PFSK-1 (cell line): ENCODE data around the gene CTNNA1.

Experiments
- FOXP2 ChIP-seq: optimal IDR thresholded peaks from 2 replicates; pipeline ENCODE3; 2011; ENCODE audit warnings: borderline replicate concordance, control low read depth, inconsistent platforms; ENCODE audit not compliant: insufficient read depth; ENCODE audit errors: extremely low read length, extremely low read depth
- POLR2AphosphoS5 ChIP-seq: IDR thresholded peaks from 2 replicates; pipeline ENCODE4 v1.6.1; 2012; ENCODE audit warnings: low read depth, mild to moderate bottlenecking, control low read depth, low read length, moderate library complexity
- REST ChIP-seq, 2 experiments: IDR thresholded peaks; 2 replicates each; pipeline versions ENCODE4 v1.6.1 to v1.8.0; 2011 to 2012; ENCODE audit warnings: low read depth in 2 of 2, low read length in 2 of 2, control low read depth in 1 of 2, inconsistent platforms in 1 of 2, mild to moderate bottlenecking in 1 of 2, moderate library complexity in 1 of 2; ENCODE audit not compliant: insufficient read depth in 1 of 2
- SIN3A ChIP-seq: IDR thresholded peaks from 2 replicates; pipeline ENCODE4 v1.6.1; 2012; ENCODE audit warnings: mild to moderate bottlenecking, low read length, moderate library complexity, borderline replicate concordance; ENCODE audit not compliant: insufficient read depth
- TAF1 ChIP-seq: IDR thresholded peaks from 2 replicates; pipeline ENCODE4 v1.6.1; 2012; ENCODE audit warnings: low read length, control low read depth, borderline replicate concordance; ENCODE audit not compliant: insufficient read depth

Gene CTNNA1

DNA sequence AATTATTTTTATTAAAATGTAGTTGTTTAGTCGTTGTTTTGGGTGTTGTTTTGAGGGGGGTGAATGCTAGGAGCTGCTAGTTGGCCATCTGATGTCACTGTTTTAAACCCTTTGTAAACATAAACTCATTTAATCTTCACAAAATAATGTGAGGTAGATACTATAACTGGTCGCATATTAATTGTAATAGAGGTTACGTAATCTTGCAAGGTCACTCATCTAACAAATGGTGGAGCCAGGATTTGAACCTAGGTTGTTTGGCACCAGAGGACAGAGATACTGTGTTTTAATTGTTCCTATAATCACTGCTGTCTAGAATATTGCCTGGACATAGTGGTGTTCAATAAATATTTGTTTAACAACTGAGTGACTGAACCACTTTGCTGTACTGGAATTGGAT lies 67.5 kb downstream of the CTNNA1 start:
- TF ChIP-seq SIN3A (no peak), REST (IDR thresholded peaks at IDR 0.05; ENCODE audit: insufficient read depth in 1 of 2, low read depth in 2 of 2, low read length in 2 of 2) (no peak), FOXP2 (no peak), TAF1 (no peak), POLR2AphosphoS5 (no peak)

DNA sequence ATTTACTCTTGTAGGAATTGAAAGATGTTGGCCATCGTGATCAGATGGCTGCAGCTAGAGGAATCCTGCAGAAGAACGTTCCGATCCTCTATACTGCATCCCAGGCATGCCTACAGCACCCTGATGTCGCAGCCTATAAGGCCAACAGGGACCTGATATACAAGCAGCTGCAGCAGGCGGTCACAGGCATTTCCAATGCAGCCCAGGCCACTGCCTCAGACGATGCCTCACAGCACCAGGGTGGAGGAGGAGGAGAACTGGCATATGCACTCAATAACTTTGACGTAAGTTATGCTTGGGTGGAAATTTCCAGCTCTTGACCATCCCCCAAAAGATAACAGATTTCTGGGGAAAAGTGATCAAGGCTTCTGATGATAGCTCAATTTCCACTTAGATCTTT lies 71.3 kb downstream of the CTNNA1 start:
- TF ChIP-seq SIN3A, result no peak
- TF ChIP-seq REST (IDR thresholded peaks at IDR 0.05; ENCODE audit: insufficient read depth in 1 of 2, low read depth in 2 of 2, low read length in 2 of 2), result no peak
- TF ChIP-seq POLR2AphosphoS5, result no peak
- no peak for TF ChIP-seq TAF1
- no peak for TF ChIP-seq FOXP2

DNA sequence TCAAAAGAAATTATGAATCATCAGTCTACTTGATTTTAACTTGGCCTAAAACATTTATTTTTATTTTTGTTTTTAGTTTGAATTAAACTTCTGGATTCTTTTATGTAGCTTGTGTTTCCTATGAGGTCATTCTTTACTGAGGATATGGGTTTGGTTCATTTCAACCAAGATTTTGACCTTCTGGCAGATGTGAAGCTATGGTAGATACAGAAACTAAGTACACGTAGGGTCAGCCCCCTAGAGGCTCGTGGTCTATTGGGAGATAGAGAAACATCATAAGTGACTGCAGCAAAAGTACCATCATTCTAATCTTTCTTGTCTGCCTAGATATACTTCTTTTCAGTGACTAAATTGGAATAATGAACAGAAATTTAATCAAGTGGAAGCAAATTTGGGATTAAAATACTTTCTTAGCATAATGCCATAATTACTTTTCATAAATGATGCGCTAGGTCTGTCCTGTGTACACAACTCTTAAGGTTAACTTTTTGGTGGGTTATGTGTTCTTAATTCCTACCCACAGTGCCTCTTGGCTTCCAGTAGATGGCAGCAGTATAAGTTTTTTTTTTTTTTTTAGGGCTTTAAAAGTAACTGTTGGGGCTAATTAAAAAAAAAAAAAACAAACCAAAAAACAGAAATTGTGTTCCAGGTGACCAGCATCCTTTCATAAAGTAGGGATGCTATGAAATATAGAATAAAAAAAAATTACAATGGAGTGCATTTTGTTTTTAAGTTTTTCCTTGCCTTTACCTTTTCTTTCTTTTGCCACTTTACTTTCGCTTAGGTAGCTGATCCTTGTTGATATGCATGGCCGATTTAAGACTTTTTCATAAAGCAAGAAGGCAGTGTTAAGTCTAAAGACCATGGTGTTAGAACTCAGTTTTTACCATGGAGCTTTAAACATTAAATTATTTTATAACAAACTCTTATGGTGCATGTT lies 72.0 kb downstream of the CTNNA1 start:
- TF ChIP-seq SIN3A (no peak), TAF1 (no peak), REST (IDR thresholded peaks at IDR 0.05; ENCODE audit: insufficient read depth in 1 of 2, low read depth in 2 of 2, low read length in 2 of 2) (no peak), FOXP2 (no peak), POLR2AphosphoS5 (no peak)

- TF ChIP-seq TAF1, result no peak
- TF ChIP-seq POLR2AphosphoS5, result no peak
- no peak for TF ChIP-seq REST (IDR thresholded peaks at IDR 0.05; ENCODE audit: insufficient read depth in 1 of 2, low read depth in 2 of 2, low read length in 2 of 2)
- TF ChIP-seq FOXP2, result no peak
- no peak for TF ChIP-seq SIN3A
Observed at GRCh38 chr5:138828556-138828955, 75.3 kb downstream of the CTNNA1 start.

- TF ChIP-seq SIN3A (no peak), POLR2AphosphoS5 (no peak), TAF1 (no peak), FOXP2 (no peak), REST (IDR thresholded peaks at IDR 0.05; ENCODE audit: insufficient read depth in 1 of 2, low read depth in 2 of 2, low read length in 2 of 2) (no peak)
Observed at GRCh38 chr5:138829341-138829740, 76.1 kb downstream of the CTNNA1 start.
